Activated CD4-positive, alpha-beta T cell treated with anti-CD3 and anti-CD28 coated beads for 24 hours (primary cell): ENCODE measurements around the gene RUNX2.

Source experiments
- DNase-seq, 2 donors: peaks; one replicate each; pipeline ENCODE4 v3.0.0-alpha.2; 2020; ENCODE audit warnings: low read depth in 2 of 2

The RUNX2 gene

GRCh38 chr6:45704056-45704800, 376.1 kb downstream of the RUNX2 start:
- DNase-seq: no peak

DNA sequence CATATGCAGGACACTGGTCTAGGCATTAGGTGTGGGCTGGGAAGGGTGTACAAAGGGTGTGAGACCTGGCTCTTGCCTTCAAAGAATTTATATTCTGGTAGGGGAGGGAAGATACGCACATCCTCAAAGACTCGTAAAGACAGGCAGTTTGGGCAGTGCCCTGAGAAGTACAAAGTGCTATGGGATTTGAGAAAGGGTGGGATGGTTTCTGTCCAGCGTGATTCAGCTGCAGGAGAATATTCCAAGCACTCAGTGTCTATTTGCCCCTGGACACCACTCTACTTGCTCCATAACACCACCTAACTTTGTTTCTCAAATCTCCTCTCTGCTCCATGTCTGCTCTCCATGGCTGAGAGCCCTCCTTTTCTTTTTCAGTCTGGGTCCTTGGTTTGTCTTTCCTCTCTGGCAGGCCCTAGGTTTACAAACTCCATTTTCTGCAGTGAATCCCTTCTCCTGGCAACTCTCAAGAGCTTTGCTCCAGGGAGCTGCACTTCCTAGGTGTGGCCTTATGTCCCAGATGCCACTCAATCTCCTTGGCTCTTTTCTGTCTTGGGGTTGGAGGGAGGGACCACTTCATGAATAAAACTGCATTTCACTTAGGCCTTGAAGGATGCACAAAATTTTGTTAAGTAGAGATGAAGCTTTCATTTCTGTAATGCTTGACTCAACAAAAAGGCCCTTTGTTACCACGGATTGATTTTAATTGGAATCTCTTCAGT, 377.2 kb downstream of the RUNX2 start:
- DNase-seq: no peak

DNA sequence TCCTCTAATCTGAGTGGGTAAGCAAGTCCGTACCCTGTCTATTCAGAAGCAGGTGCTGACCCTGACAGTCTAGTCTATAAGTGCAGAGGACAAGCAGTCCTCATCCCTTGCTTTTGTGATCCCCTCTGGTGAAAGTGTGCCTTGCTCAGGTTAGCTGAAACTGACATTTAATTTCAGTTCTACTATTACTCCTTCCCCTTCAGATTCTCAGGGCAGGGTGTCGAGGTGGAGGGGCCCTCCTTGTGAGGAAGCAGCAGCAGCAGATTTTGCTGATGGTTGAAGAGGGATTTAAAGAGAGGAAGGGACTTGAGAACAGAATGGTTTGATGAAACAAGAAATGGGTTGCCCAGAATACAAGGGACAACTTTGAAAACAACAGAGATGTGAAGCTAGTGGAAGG, 378.2 kb downstream of the RUNX2 start:
- no peak for DNase-seq

DNA sequence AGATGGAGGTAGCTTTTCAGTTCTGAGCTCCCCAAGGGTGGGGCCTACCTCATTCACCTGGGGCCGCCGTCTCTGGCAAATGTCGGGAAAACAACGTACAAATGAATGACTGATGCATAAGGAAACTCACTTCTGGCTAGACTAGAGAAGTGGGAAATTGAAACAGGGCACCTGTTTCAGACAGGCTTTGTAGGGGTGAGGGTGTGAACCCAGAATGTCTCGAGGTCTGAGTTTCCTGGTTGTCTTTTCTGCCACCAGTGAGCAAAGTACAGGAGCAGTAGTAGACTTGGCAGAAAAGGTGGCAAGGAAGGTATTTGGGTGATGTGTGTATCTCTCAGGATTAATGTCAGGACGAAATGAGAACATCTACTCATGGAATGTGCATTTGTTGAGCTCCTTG, 379.0 kb downstream of the RUNX2 start:
- no peak for DNase-seq

DNA sequence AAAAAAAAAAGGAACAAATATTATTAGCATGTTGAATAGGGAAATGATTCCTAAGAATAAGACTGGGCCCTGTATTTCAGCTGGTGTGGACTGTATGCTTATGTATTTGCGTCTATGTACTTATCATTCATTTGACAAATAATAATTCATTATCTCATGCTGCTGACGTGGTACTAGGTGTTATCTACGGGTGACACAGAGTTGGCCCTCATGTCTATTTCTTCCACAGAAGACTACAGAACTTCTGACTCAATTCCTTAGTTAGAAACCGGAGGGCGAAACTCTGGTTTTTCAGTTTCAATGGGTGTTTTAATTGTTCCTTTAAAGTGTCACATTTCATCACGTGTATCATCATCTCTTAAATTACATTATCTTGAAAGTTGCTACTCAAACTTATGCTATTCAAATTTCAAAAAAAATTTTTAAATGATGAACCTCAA, 381.7 kb downstream of the RUNX2 start:
- DNase-seq: peak in 1 of 2 donors; percentile 38

- DNase-seq: peak; percentile 78 to 86
Measured at GRCh38 chr6:45710304-45710821, 382.2 kb downstream of the RUNX2 start.

DNA sequence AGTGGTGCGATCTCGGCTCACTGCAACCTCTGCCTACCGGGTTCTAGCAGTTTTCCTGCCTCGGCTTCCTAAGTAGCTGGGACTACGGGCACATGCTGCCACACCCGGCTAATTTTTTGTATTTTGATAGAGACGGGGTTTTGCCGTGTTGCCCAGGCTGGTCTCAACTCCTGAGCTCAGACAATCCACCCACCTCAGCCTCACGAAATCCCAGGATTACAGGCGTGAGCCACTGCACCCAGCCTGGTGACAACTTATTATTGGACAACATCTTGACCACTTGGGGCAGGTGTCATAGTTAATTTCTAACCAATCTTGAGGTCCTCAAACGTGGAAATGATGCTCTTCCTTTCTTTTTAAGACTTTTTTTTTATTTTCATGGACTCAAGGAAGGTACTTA, 383.9 kb downstream of the RUNX2 start:
- no peak for DNase-seq

- DNase-seq: no peak
Measured at GRCh38 chr6:45712786-45713185, 384.7 kb downstream of the RUNX2 start.
